ENCODE results near the gene COL4A1.
A peak's percentile ranks its signal among the peaks of the same experiment; 100 is the strongest.

COL4A1 gene

GRCh38 chr13:110237875-110238817, 68.8 kb downstream of the COL4A1 start:
- DNase-seq (ENCODE audit: low read depth): no peak

- no peak for DNase-seq (ENCODE audit: low read depth)
These were observed 70.1 kb downstream of the COL4A1 start for GRCh38 chr13:110236831-110237261.

GRCh38 chr13:110236431-110236830, 70.5 kb downstream of the COL4A1 start:
- DNase-seq (ENCODE audit: low read depth): no peak

- DNase-seq (ENCODE audit: low read depth): no peak
These were observed 72.4 kb downstream of the COL4A1 start for GRCh38 chr13:110234532-110234931.

GRCh38 chr13:110233951-110234280, 73.0 kb downstream of the COL4A1 start:
- peak; percentile 76 for DNase-seq (ENCODE audit: low read depth)

- DNase-seq (ENCODE audit: low read depth): peak; percentile 86
These were observed 73.6 kb downstream of the COL4A1 start for GRCh38 chr13:110233181-110233950.

- DNase-seq (ENCODE audit: low read depth): peak; percentile 63
These were observed 74.2 kb downstream of the COL4A1 start for GRCh38 chr13:110232756-110233155.

GRCh38 chr13:110232142-110232541, 74.8 kb downstream of the COL4A1 start:
- no peak for DNase-seq (ENCODE audit: low read depth)

GRCh38 chr13:110231348-110232047, 75.5 kb downstream of the COL4A1 start:
- DNase-seq (ENCODE audit: low read depth): no peak

- DNase-seq (ENCODE audit: low read depth): no peak
These were observed 76.2 kb downstream of the COL4A1 start for GRCh38 chr13:110230661-110231347.

- DNase-seq (ENCODE audit: low read depth): no peak
These were observed 76.9 kb downstream of the COL4A1 start for GRCh38 chr13:110229905-110230563.

GRCh38 chr13:110228936-110229904, 77.7 kb downstream of the COL4A1 start:
- peak; percentile 74 for DNase-seq (ENCODE audit: low read depth)

GRCh38 chr13:110227864-110228643, 78.9 kb downstream of the COL4A1 start:
- DNase-seq (ENCODE audit: low read depth): no peak

- no peak for DNase-seq (ENCODE audit: low read depth)
These were observed 79.5 kb downstream of the COL4A1 start for GRCh38 chr13:110227416-110227815.

GRCh38 chr13:110225609-110226574, 81.1 kb downstream of the COL4A1 start:
- DNase-seq (ENCODE audit: low read depth): no peak

- DNase-seq (ENCODE audit: low read depth): no peak
These were observed 82.0 kb downstream of the COL4A1 start for GRCh38 chr13:110225003-110225402.

- DNase-seq (ENCODE audit: low read depth): no peak
These were observed 82.4 kb downstream of the COL4A1 start for GRCh38 chr13:110224519-110224918.
